Measurements from ENCODE around the gene SLC22A3. TPM values are rescaled to one million over a fixed set of nuclear protein-coding genes. Genes with fewer than 3 reads are reported as not detected.

SLC22A3 gene
- total and polyA plus RNA-seq, 2 of the 4 experiments (the other 2 are of a cell fraction): not detected

DNA sequence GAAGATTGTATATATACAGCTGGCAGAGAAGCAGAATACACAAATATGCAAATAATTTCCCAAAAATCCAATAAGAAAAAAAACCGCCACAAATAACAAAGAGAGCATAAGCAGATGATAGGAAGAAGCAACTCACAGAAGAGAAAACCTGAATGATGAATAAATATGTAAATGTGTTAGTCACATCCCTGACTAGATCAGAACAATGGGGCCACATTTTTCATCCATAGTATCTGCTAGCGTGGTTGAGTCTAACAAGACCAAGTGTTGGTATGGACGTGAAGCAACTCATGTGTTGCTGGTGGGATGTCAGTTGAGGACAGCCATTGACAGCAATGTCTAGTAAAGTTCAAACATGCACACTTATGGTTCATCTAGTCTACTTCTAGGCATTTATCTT lies 3.9 kb upstream of the SLC22A3 start:
- H3K18ac ChIP-seq (ENCODE audit: low read depth, low read length): no peak overlapping the region
- no peak overlapping the region for H2AK9ac ChIP-seq (replicated peaks; ENCODE audit: low read depth, low read length, poor library complexity)
- in situ Hi-C loops (cut with MboI; ENCODE audit: low sequenced_read_pairs): no loop called here
- no peak overlapping the region for H3K14ac ChIP-seq (replicated peaks; ENCODE audit: low read depth, low read length)
- no peaks in the 10 kb centered on the region; the same call in 1 of the 2 replicates for H3K4me1 ChIP-seq (ENCODE audit: control insufficient read depth, insufficient read depth, low read length)
- ATAC-seq (ENCODE audit: low read depth): no peak
- intact Hi-C loops (cut with micrococcal nuclease): no loop called here
- no peaks in the 10 kb centered on the region for H3K79me1 ChIP-seq (ENCODE audit: low read depth in 1 of 2, low read length in 2 of 2)
- no peak overlapping the region for H2BK5ac ChIP-seq (ENCODE audit: low read depth, low read length, poor library complexity, severe bottlenecking)
- H3K4me3 ChIP-seq (ENCODE audit: insufficient read depth, low read depth, low read length): no peak overlapping the region
- dilution Hi-C loops (cut with HindIII; ENCODE audit: low sequenced_read_pairs, unreplicated experiment): no loop called here
- H3K36me3 ChIP-seq (ENCODE audit: control insufficient read depth, insufficient read depth, low read length): no peaks in the 10 kb centered on the region
- peaks cover 7% of the 10 kb centered on the region; the same call in 1 of the 2 replicates for H3K9me3 ChIP-seq (ENCODE audit: control insufficient read depth, insufficient read depth, low read length)
- H4K91ac ChIP-seq (ENCODE audit: insufficient read depth, low read depth, low read length): no peak overlapping the region
- TF ChIP-seq MXI1 (IDR thresholded peaks at IDR 0.05; ENCODE audit: borderline replicate concordance, low read depth, low read length) (no peak), BHLHE40 (IDR thresholded peaks at IDR 0.05; ENCODE audit: low read depth, low read length) (no peak), RAD21 (IDR thresholded peaks at IDR 0.05; ENCODE audit: low read length) (no peak), CHD1 (IDR thresholded peaks at IDR 0.05; ENCODE audit: low read depth, low read length) (no peak), MAZ (IDR thresholded peaks at IDR 0.05; ENCODE audit: borderline replicate concordance, low read depth, low read length) (no peak), RFX5 (IDR thresholded peaks at IDR 0.05; ENCODE audit: low read depth, low read length) (no peak), FOS (IDR thresholded peaks at IDR 0.05; ENCODE audit: low read depth, low read length) (no peak), RCOR1 (IDR thresholded peaks at IDR 0.05; ENCODE audit: insufficient replicate concordance, low read length) (no peak), MAFK (IDR thresholded peaks at IDR 0.05; ENCODE audit: low read depth, low read length) (no peak), CTCF (conservative IDR thresholded peaks at IDR 0.05; ENCODE audit: low read depth, low read length) (no peak), USF2 (IDR thresholded peaks at IDR 0.05; ENCODE audit: low read depth, low read length) (no peak), CEBPB (IDR thresholded peaks at IDR 0.05; ENCODE audit: low read depth, low read length) (no peak), NFE2L2 (IDR thresholded peaks at IDR 0.05; ENCODE audit: low read depth, low read length) (no peak), POLR2A (IDR thresholded peaks at IDR 0.05; ENCODE audit: low read depth, low read length) (no peak), SMC3 (IDR thresholded peaks at IDR 0.05; ENCODE audit: low read depth, low read length) (no peak)
- TF ChIP-seq, protein P1, sequence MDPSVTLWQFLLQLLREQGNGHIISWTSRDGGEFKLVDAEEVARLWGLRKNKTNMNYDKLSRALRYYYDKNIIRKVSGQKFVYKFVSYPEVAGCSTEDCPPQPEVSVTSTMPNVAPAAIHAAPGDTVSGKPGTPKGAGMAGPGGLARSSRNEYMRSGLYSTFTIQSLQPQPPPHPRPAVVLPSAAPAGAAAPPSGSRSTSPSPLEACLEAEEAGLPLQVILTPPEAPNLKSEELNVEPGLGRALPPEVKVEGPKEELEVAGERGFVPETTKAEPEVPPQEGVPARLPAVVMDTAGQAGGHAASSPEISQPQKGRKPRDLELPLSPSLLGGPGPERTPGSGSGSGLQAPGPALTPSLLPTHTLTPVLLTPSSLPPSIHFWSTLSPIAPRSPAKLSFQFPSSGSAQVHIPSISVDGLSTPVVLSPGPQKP (IDR thresholded peaks at IDR 0.05; ENCODE audit: borderline replicate concordance, low read depth, low read length): no peak
- no peaks in the 10 kb centered on the region for H4K20me1 ChIP-seq (ENCODE audit: insufficient read depth, low read length)
- DNase-seq: no peak
- no peak overlapping the region for H2AFZ ChIP-seq (replicated peaks; ENCODE audit: low read length, poor library complexity)
- no CpG with 5 or more reads among the region's 3 CpGs for WGBS, 2 experiments (ENCODE audit: extremely low coverage in 2 of 2, insufficient read length in 1 of 2)
- H3K9me1 ChIP-seq (ENCODE audit: insufficient read depth, low read length): no peaks in the 10 kb centered on the region; the same call in 1 of the 2 replicates
- H2BK15ac ChIP-seq (ENCODE audit: low read depth, low read length): no peak overlapping the region
- H2AK5ac ChIP-seq (ENCODE audit: low read depth, low read length): no peak overlapping the region
- H3K23ac ChIP-seq (ENCODE audit: low read depth, low read length): no peak overlapping the region
- CTCF ChIA-PET: no interaction called here
- no peak overlapping the region for H3K4me2 ChIP-seq (ENCODE audit: low read depth, low read length)
- no peak overlapping the region for H2BK20ac ChIP-seq (ENCODE audit: low read depth, low read length)
- peaks cover 18% of the 10 kb centered on the region for H3K27me3 ChIP-seq (ENCODE audit: control insufficient read depth, insufficient read depth, low read length)
- H4K5ac ChIP-seq (ENCODE audit: low read depth, low read length): no peak overlapping the region
- H3K56ac ChIP-seq (ENCODE audit: extremely low read depth, insufficient read depth, low read length): no peak overlapping the region
- no peak overlapping the region for H4K8ac ChIP-seq (ENCODE audit: low read depth in 2 of 2, low read length in 2 of 2)
- no peak overlapping the region for H3K27ac ChIP-seq (ENCODE audit: insufficient read depth, low read length)
- H3K4ac ChIP-seq (ENCODE audit: low read depth, low read length): no peak overlapping the region
- POLR2A ChIA-PET (ENCODE audit: unreplicated experiment): no interaction called here
- H2BK120ac ChIP-seq (ENCODE audit: low read depth, low read length): no peak overlapping the region
- BruUV-seq (replicated peaks): no TSS peak
- no peak overlapping the region for H3K9ac ChIP-seq (ENCODE audit: low read depth, low read length)
